HepG2 (cell line): Measurements from ENCODE around the gene IGLL1. TPM values are rescaled to one million over a fixed set of nuclear protein-coding genes. Genes with fewer than 3 reads are reported as not detected.

Source experiments
- ATAC-seq: fragments of 200-7000 bp; cut with Tn5 transposase; 3 replicates; pipeline ENCODE4 v1.9.1; 2020; ENCODE audit warnings: mild to moderate bottlenecking, moderate library complexity
- BruUV-seq: library from RNA; stranded (reverse); fragments of 400-500 nt; replicated peaks from 2 replicates; lab custom pipeline; 2021; lab: Mats Ljungman, UMichigan
- CTCF ChIA-PET: fragments of 300-600 bp; formaldehyde crosslinking; extraction: SDS; loops from one replicate; lab custom pipeline; 2021; ENCODE audit warnings: low total read pairs, inconsistent platforms, low intra/inter-chr PET ratio; lab: Yijun Ruan, JAX
- POLR2A ChIA-PET: fragments of 350-600 bp; sonication (Branson Sonifier 250); formaldehyde crosslinking; loops from one replicate; lab custom pipeline; 2020; ENCODE audit warnings: antibody characterized with exemption, inconsistent platforms; lab: Yijun Ruan, JAX
- DNase-seq: peaks from one replicate; pipeline ENCODE4 v3.0.0-alpha.2; 2015; ENCODE audit warnings: low spot score
- FAIRE-seq: peaks from 3 replicates; lab custom pipeline; 2011; peaks lifted over from hg19 to GRCh38; lab: Jason Lieb, UNC
- H2AFZ ChIP-seq: one replicate; pipeline ENCODE4 v1.6.1; 2011; ENCODE audit warnings: low read length, inconsistent platforms
- H3K27ac ChIP-seq: fragments of 300-600 bp; 3 replicates; pipeline ENCODE4 v1.8.0; 2011; ENCODE audit warnings: mixed run types, mild to moderate bottlenecking, mixed read lengths, low read length, inconsistent platforms; ENCODE audit not compliant: insufficient read depth; ENCODE audit errors: extremely low read length
- H3K27me3 ChIP-seq, 2 experiments: fragments of 200-600 bp in 1 of 2; 2 replicates in 1 of 2; 3 replicates in 1 of 2; pipeline versions ENCODE4 v1.6.0 to v1.8.0; 2011; ENCODE audit warnings: low read length in 2 of 2, mild to moderate bottlenecking in 2 of 2, moderate library complexity in 2 of 2, inconsistent platforms in 1 of 2; ENCODE audit not compliant: insufficient read depth in 2 of 2, control insufficient read depth in 1 of 2
- H3K36me3 ChIP-seq, 2 experiments: fragments of 200-600 bp in 1 of 2; replicated peaks in 1 of 2; 2 replicates in 1 of 2; 3 replicates in 1 of 2; pipeline versions ENCODE4 v1.5.1 to v1.8.0; 2011; ENCODE audit warnings: low read length in 2 of 2, inconsistent platforms in 1 of 2; ENCODE audit not compliant: insufficient read depth in 2 of 2, control insufficient read depth in 1 of 2
- H3K4me1 ChIP-seq: 2 replicates; pipeline ENCODE4 v1.5.1; 2012; ENCODE audit warnings: low read length, inconsistent platforms; ENCODE audit not compliant: insufficient read depth
- H3K4me2 ChIP-seq: 2 replicates; pipeline ENCODE4 v1.6.0; 2011; ENCODE audit warnings: low read depth, low read length, inconsistent platforms
- H3K4me3 ChIP-seq, 3 experiments: fragments of 200-600 bp in 1 of 3; sonication (generic), shearing (Covaris generic) in 1 of 3; replicated peaks in 1 of 3; 2 replicates each; pipeline ENCODE4 v1.5.1; 2011 to 2016; ENCODE audit warnings: low read length in 3 of 3, inconsistent platforms in 2 of 3, low read depth in 2 of 3, mild to moderate bottlenecking in 2 of 3, control low read depth in 1 of 3, mixed read lengths in 1 of 3; ENCODE audit not compliant: insufficient read depth in 1 of 3
- H3K79me2 ChIP-seq: one replicate; pipeline ENCODE4 v1.6.1; 2011; ENCODE audit warnings: low read length, inconsistent platforms; ENCODE audit not compliant: insufficient read depth
- H3K9ac ChIP-seq: 2 replicates; pipeline ENCODE4 v1.6.0; 2011; ENCODE audit warnings: mild to moderate bottlenecking, low read depth, low read length, inconsistent platforms; ENCODE audit not compliant: insufficient read depth
- H3K9me3 ChIP-seq: 2 replicates; pipeline ENCODE4 v1.5.1; 2012; ENCODE audit warnings: mild to moderate bottlenecking, low read length
- H4K20me1 ChIP-seq: 2 replicates; pipeline ENCODE4 v1.6.0; 2011; ENCODE audit warnings: inconsistent platforms, mild to moderate bottlenecking, low read length, moderate library complexity; ENCODE audit not compliant: insufficient read depth
- FIP1L1 ChIP-seq: fragments of 200-400 bp; formaldehyde crosslinking; IDR thresholded peaks from 2 replicates; pipeline ENCODE4 v1.6.1; 2018; ENCODE audit warnings: low read depth, mild to moderate bottlenecking, low read length, moderate library complexity, borderline replicate concordance; ENCODE audit not compliant: insufficient read depth
- HCFC1 ChIP-seq: fragments of 150-350 bp; IDR thresholded peaks from 2 replicates; pipeline ENCODE4 v1.6.1; 2014; ENCODE audit warnings: low read depth, low read length
- MEF2D ChIP-seq: sonication (generic); formaldehyde crosslinking; IDR thresholded peaks from 2 replicates; pipeline ENCODE4 v1.5.1; 2020; ENCODE audit warnings: mild to moderate bottlenecking, missing genetic modification reagents
- PAF1 ChIP-seq: IDR thresholded peaks from 2 replicates; pipeline ENCODE4 v1.6.1; 2016; ENCODE audit warnings: missing genetic modification reagents, missing compliant biosample characterization
- PRPF4 ChIP-seq: fragments of 200-400 bp; formaldehyde crosslinking; IDR thresholded peaks from 2 replicates; pipeline ENCODE4 v1.6.1; 2016; ENCODE audit warnings: low read length, low read depth; ENCODE audit not compliant: poor library complexity, severe bottlenecking
- SIN3B ChIP-seq: fragments of 150-350 bp; IDR thresholded peaks from 2 replicates; pipeline ENCODE4 v1.6.1; 2014; ENCODE audit warnings: low read length
- SMARCC2 ChIP-seq: fragments of 450-650 bp; IDR thresholded peaks from 2 replicates; pipeline ENCODE4 v1.6.1; 2017; ENCODE audit warnings: antibody characterized with exemption, mild to moderate bottlenecking
- ZC3H13 ChIP-seq: sonication (generic); formaldehyde crosslinking; IDR thresholded peaks from 2 replicates; pipeline ENCODE4 v1.8.1; 2023; ENCODE audit warnings: mild to moderate bottlenecking, missing genetic modification reagents, moderate library complexity
- ZNF660 ChIP-seq: sonication (generic); formaldehyde crosslinking; IDR thresholded peaks from 2 replicates; pipeline ENCODE4 v1.5.1; 2020; ENCODE audit warnings: mild to moderate bottlenecking, low read depth, missing genetic modification reagents, borderline replicate concordance
- ZSCAN30 ChIP-seq: sonication (generic); formaldehyde crosslinking; IDR thresholded peaks from 2 replicates; pipeline ENCODE4 v1.5.0; 2020; ENCODE audit warnings: mild to moderate bottlenecking, missing genetic modification reagents
- WGBS: methylation state at CpG from one replicate; pipeline ENCODE4 v1.1.6; 2017; ENCODE audit warnings: low lambda C conversion rate; 5-methylcytosine and 5-hydroxymethylcytosine counted together
- in situ Hi-C: cut with HindIII; loops from 2 replicates; pipeline ENCODE4 v1.10.0; 2017; ENCODE audit warnings: low pct_unique_long_range_greater_than_20kb; ENCODE audit not compliant: extremely low pct_ligation_motif_present
- intact Hi-C: fragments of 100-400 bp; cut with micrococcal nuclease; formaldehyde crosslinking; loops from one replicate; pipeline ENCODE4 v1.10.0; 2022; ENCODE audit not compliant: unreplicated experiment
- polyA plus RNA-seq, 8 experiments: library from polyadenylated mRNA; depleted of rRNA in 3 of 8; stranded (reverse) in 7 of 8; unstranded in 1 of 8; fragments of >200 nt; fragmentation: Illumina TruSeq in 4 of 8; extraction: Trizol in 4 of 8; gene quantifications; 2 replicates each; pipeline versions ENCODE4 v1.2.1 to v1.2.3, GENCODE V29; 2011 to 2016; ENCODE audit warnings: low read depth in 4 of 8, missing spikeins in 1 of 8, mixed read lengths in 1 of 8; ENCODE audit not compliant: insufficient read depth in 1 of 8
- total RNA-seq, 5 experiments: library from RNA; depleted of rRNA; stranded (reverse); fragments of >200 nt; fragmentation: Illumina TruSeq; extraction: Trizol; gene quantifications; 2 replicates each; pipeline ENCODE4 v1.2.3, GENCODE V29; 2016; ENCODE audit warnings: low read depth in 1 of 5
- TF ChIP-seq, protein P1 (sequence below): sonication (generic); formaldehyde crosslinking; IDR thresholded peaks from 2 replicates; pipeline ENCODE4 v1.8.0; 2022; ENCODE audit warnings: low read depth, missing genetic modification reagents
- TF ChIP-seq, protein P2 (sequence below): sonication (generic); formaldehyde crosslinking; IDR thresholded peaks from 2 replicates; pipeline ENCODE4 v1.4.0; 2020; ENCODE audit warnings: missing genetic modification reagents
- TF ChIP-seq, protein P3 (sequence below): sonication (generic); formaldehyde crosslinking; IDR thresholded peaks from 2 replicates; pipeline ENCODE4 v1.4.0; 2020; ENCODE audit warnings: mild to moderate bottlenecking, low read depth, missing genetic modification reagents
- TF ChIP-seq, protein P4 (sequence below): sonication (generic); formaldehyde crosslinking; IDR thresholded peaks from 2 replicates; pipeline ENCODE4 v1.4.0; 2020; ENCODE audit warnings: mild to moderate bottlenecking, missing genetic modification reagents
- TF ChIP-seq, protein P5 (sequence below): sonication (generic); formaldehyde crosslinking; IDR thresholded peaks from 2 replicates; pipeline ENCODE4 v1.4.0; 2020; ENCODE audit warnings: low read depth, mild to moderate bottlenecking, missing genetic modification reagents
- TF ChIP-seq, protein P6 (sequence below): sonication (generic); formaldehyde crosslinking; IDR thresholded peaks from 2 replicates; pipeline ENCODE4 v1.4.0; 2020; ENCODE audit warnings: missing genetic modification reagents, low read depth, mild to moderate bottlenecking, borderline replicate concordance

IGLL1 gene
- total and polyA plus RNA-seq, 2 of the 13 experiments (the other 11 are each of a cell fraction or from before 2014, with no cell fraction given): not detected

DNA sequence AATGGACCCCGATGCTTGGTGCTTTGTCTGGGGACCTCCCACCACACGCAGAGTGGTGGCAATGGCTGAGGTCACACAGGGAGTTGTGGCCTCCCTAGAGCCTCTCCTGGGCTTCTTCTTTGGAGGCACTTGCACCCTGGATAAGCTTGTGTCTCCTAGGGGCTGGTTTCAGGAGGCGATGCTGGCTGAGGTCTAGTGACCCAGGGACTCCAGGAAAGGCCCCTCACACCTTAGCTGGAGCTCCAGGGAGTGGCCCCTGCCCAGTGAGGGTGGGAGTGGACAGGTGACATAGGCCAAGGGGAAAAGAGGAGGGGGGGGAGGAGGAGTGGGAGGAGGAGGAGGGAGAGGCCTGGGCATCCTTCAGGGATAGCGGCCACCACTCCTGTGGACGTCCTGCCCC, 810 bp downstream of the IGLL1 start:
- Histone ChIP-seq H3K4me2 (no peak overlapping the region), H3K27me3 (peaks cover 3 to 18% of the 10 kb centered on the region in 2 experiments; a peak in 3 of 5 replicates), H2AFZ (no peak overlapping the region), H3K79me2 (no peaks in the 10 kb centered on the region), H4K20me1 (no peaks in the 10 kb centered on the region), H3K9me3 (no peaks in the 10 kb centered on the region), H3K36me3 (no peaks in the 10 kb centered on the region), H3K9ac (no peak overlapping the region), H3K27ac (no peak overlapping the region), H3K4me1 (no peaks in the 10 kb centered on the region), H3K4me3 (no peak overlapping the region)
- 27% methylated on average over 2 of the region's 5 CpGs for WGBS
- FAIRE-seq (no peak), ATAC-seq (no peak), DNase-seq (no peak)
- ChIA-PET POLR2A (no interaction called here), CTCF (no interaction called here)
- no TSS peak for BruUV-seq
- in situ Hi-C loops (loop anchor here (25.0 kb wide), 1 partner anchor 92 kb away; no protein-coding TSS in a partner anchor), intact Hi-C loops (no loop called here)
- no peak for TF ChIP-seq FIP1L1
- TF ChIP-seq, protein P1, sequence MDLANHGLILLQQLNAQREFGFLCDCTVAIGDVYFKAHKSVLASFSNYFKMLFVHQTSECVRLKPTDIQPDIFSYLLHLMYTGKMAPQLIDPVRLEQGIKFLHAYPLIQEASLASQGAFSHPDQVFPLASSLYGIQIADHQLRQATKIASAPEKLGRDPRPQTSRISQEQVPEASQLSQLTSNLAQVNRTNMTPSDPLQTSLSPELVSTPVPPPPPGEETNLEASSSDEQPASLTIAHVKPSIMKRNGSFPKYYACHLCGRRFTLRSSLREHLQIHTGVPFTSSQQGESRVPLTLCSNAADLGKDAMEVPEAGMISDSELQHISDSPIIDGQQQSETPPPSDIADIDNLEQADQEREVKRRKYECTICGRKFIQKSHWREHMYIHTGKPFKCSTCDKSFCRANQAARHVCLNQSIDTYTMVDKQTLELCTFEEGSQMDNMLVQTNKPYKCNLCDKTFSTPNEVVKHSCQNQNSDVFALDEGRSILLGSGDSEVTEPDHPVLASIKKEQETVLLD (CRISPR knock-in tag): no peak
- no peak for TF ChIP-seq ZC3H13
- no peak for TF ChIP-seq ZSCAN30 (CRISPR knock-in tag)
- TF ChIP-seq, protein P2, sequence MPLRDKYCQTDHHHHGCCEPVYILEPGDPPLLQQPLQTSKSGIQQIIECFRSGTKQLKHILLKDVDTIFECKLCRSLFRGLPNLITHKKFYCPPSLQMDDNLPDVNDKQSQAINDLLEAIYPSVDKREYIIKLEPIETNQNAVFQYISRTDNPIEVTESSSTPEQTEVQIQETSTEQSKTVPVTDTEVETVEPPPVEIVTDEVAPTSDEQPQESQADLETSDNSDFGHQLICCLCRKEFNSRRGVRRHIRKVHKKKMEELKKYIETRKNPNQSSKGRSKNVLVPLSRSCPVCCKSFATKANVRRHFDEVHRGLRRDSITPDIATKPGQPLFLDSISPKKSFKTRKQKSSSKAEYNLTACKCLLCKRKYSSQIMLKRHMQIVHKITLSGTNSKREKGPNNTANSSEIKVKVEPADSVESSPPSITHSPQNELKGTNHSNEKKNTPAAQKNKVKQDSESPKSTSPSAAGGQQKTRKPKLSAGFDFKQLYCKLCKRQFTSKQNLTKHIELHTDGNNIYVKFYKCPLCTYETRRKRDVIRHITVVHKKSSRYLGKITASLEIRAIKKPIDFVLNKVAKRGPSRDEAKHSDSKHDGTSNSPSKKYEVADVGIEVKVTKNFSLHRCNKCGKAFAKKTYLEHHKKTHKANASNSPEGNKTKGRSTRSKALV (CRISPR knock-in tag): no peak
- TF ChIP-seq, protein P3, sequence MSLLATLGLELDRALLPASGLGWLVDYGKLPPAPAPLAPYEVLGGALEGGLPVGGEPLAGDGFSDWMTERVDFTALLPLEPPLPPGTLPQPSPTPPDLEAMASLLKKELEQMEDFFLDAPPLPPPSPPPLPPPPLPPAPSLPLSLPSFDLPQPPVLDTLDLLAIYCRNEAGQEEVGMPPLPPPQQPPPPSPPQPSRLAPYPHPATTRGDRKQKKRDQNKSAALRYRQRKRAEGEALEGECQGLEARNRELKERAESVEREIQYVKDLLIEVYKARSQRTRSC (CRISPR knock-in tag): no peak
- TF ChIP-seq, protein P4, sequence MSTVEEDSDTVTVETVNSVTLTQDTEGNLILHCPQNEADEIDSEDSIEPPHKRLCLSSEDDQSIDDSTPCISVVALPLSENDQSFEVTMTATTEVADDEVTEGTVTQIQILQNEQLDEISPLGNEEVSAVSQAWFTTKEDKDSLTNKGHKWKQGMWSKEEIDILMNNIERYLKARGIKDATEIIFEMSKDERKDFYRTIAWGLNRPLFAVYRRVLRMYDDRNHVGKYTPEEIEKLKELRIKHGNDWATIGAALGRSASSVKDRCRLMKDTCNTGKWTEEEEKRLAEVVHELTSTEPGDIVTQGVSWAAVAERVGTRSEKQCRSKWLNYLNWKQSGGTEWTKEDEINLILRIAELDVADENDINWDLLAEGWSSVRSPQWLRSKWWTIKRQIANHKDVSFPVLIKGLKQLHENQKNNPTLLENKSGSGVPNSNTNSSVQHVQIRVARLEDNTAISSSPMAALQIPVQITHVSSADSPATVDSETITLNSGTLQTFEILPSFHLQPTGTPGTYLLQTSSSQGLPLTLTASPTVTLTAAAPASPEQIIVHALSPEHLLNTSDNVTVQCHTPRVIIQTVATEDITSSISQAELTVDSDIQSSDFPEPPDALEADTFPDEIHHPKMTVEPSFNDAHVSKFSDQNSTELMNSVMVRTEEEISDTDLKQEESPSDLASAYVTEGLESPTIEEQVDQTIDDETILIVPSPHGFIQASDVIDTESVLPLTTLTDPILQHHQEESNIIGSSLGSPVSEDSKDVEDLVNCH (CRISPR knock-in tag): no peak
- no peak for TF ChIP-seq MEF2D (CRISPR knock-in tag)
- TF ChIP-seq ZNF660 (CRISPR knock-in tag): no peak
- TF ChIP-seq, protein P5, sequence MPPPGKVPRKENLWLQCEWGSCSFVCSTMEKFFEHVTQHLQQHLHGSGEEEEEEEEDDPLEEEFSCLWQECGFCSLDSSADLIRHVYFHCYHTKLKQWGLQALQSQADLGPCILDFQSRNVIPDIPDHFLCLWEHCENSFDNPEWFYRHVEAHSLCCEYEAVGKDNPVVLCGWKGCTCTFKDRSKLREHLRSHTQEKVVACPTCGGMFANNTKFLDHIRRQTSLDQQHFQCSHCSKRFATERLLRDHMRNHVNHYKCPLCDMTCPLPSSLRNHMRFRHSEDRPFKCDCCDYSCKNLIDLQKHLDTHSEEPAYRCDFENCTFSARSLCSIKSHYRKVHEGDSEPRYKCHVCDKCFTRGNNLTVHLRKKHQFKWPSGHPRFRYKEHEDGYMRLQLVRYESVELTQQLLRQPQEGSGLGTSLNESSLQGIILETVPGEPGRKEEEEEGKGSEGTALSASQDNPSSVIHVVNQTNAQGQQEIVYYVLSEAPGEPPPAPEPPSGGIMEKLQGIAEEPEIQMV (CRISPR knock-in tag): no peak
- TF ChIP-seq HCFC1: no peak
- TF ChIP-seq PAF1: no peak
- TF ChIP-seq, protein P6, sequence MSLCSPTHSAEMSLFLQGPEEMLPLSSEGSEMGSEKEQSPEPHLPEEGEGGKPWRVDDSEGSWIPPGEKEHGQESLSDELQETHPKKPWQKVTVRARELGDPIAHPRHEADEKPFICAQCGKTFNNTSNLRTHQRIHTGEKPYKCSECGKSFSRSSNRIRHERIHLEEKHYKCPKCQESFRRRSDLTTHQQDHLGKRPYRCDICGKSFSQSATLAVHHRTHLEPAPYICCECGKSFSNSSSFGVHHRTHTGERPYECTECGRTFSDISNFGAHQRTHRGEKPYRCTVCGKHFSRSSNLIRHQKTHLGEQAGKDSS: no peak
- TF ChIP-seq PRPF4: no peak
- TF ChIP-seq SIN3B: no peak
- no peak for TF ChIP-seq SMARCC2
